ENCODE results near the gene SMYD4.
"Not testable (repeated sequence)": the region's sequence is repeated elsewhere in the genome, so short reads cannot be mapped to it uniquely, and the experiment has no call there.

Gene SMYD4

DNA sequence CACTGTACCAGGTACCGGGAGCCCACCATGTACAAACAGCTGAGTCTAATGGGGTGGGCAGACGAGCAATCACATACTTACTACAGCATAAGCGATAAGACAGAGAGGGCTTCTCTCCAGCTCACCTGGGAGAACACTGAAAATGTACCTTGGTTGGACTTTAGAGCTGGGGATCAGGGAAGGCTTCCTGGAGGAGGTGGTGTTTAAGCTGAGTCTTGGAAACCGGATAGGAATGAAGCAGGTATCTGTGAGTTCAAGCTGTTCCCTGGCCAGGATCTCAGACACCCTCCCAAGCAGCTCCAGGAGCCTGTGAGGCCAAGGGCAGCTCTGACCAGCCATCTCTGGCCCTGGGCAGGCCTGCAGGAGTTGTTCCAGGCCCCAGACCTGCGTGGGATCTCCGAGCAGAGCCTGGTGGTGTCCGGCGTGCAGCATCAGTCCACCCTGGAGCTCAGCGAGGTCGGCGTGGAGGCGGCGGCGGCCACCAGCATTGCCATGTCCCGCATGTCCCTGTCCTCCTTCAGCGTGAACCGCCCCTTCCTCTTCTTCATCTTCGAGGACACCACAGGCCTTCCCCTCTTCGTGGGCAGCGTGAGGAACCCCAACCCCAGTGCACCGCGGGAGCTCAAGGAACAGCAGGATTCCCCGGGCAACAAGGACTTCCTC lies 75.8 kb downstream of the SMYD4 start:
- DNase-seq, result no peak

DNA sequence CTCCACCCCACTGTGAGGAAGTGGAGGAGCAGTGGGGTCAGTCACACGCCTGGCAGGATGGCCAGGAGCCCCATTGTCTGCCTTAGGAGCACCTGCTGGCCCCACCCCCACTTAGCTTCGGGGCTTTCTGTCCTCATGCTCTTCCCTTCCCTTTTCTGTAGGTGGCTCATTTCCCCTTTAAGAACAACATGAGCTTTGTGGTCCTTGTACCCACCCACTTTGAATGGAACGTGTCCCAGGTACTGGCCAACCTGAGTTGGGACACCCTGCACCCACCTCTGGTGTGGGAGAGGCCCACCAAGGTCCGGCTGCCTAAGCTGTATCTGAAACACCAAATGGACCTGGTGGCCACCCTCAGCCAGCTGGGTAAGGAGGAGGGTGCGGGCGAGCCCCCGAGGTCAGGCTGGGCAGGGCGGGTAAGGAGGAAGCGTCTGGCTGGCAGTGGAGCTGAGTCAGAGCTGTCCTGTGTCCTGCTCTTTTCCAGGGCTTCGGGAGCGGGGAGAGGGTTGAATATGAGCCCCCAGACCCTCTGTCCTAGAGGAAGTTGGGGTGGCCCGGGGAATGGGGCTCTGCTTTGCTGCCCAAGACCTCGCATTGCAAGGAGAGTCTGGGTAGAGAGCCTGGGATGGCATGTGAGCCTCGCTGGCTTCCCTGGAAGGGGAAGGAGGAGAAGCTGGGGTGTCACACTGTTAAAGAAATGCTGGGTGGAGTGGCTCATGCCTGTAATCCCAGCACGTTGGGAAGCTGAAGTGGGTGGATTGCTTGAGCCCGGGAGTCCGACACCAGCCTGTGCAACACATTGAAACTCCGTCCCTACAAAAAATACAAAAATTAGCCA lies 77.1 kb downstream of the SMYD4 start:
- no peak for DNase-seq

DNA sequence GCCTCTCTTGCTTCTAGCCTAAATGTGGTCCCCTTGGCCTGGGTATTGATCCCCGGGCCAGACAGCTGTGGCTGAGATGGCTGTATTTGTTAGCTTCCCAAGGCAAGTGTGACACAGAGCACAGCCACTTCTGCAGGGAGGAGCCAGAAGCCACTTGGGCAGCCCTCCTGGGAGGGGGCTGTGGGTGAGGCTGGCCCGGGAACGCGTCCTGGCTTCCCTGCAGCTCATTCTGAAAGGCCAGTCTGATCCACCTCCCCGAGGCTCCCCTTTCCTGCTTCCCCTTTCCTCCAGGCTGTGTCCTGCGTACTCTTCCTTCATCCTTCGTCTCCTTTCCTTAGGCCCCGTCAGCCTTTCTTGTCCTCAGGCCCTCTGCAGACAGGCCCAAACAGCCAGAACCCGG lies 79.1 kb downstream of the SMYD4 start:
- DNase-seq, result no peak

DNA sequence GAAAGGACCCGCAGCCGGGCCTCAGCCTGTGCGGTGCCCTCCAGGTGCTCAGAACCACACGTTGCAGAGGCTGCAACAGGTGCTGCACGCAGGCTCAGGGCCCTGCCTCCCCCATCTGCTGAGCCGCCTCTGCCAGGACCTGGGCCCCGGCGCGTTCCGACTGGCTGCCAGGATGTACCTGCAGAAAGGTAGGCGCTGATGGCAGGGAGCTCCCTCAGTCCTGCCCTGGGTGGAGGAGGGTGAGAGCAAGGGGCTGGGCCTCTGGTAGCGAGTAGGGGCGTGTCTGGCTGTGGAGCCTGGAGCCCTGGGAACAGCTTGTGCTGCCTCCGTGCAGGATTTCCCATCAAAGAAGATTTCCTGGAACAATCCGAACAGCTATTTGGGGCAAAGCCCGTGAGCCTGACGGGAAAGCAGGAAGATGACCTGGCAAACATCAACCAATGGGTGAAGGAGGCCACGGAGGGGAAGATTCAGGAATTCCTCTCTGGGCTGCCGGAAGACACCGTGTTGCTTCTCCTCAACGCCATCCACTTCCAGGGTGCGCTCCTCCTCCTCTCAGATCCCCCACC lies 82.6 kb downstream of the SMYD4 start:
- DNase-seq, result no peak

DNA sequence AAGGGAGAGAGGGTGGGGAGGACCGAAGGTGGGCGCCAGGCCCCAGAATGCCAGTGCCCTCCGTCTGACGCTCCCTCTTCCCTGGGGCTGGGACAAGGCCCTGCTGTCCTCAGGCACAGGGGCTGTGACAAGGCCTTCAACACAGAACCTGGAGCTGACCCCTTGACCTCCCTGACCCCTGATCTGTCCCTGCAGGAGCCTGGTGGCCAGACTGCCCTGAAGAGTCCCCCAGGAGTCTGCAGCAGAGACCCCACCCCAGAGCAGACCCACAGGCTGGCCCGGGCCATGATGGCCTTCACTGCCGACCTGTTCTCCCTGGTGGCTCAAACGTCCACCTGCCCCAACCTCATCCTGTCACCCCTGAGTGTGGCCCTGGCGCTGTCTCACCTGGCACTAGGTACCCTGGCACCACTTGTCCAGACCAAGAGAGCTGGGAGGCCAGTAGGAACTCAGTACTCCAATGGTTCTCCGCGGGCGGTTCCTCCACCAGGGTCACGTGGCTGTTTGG lies 84.1 kb downstream of the SMYD4 start:
- DNase-seq, result no peak

DNA sequence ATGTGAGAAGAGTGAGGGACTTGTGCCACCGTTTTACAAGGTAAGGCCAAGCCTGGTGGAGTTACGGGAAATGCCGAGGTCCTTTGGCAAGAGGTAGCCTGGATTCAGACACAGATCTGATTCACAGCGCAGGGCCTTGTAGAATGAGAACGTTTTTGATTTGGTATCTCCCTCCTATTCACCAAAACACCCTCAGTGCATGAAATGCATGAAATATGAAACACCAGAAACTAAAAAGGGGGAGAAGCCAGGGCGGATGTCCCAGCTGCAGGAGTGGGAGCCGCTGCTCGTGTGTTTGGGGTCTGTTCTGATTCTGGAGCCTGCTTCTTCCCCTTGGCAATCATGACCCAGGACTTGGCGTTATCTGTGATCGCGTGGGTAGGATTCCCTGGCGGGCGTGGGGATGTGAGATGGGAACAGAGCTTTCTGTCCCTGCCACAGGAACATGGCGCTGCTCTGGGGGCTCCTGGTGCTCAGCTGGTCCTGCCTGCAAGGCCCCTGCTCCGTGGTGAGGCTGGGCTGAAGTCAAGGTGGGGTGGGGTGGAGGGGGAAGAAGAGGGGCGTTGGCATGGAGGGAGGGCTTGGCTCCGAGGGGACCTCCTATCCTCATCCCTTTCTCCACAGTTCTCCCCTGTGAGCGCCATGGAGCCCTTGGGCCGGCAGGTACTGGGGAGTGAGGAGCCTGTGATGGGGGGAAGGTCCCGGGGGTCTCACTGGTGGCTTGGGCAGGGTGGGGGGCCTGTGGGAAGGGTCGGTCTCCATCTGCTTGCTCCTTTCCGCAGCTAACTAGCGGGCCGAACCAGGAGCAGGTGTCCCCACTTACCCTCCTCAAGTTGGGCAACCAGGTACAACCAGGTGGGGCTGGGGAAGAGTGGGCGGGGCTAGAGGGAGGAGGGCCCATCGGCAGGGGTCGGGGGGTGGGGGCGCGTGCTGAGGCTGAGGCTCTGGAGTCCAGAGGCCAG lies 84.9 kb downstream of the SMYD4 start:
- DNase-seq, result no peak

DNA sequence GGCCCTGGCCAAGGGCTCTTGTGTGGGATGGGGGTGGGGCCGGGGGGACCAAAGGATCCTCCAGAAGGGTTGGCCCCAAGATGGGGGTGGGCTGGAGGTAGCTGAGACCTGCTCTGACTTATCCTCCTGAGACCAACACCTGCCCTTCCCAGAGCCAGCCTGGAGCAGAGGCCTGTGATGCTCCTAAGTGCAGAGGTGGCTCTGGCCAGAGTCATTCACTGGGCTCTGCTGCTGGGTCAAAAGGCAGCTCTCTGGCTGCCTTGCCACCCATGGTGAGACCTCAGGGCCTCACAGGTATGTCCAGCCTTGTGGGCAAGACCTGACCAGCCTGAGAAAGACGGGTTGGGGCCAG lies 86.6 kb downstream of the SMYD4 start:
- no peak for DNase-seq

DNA sequence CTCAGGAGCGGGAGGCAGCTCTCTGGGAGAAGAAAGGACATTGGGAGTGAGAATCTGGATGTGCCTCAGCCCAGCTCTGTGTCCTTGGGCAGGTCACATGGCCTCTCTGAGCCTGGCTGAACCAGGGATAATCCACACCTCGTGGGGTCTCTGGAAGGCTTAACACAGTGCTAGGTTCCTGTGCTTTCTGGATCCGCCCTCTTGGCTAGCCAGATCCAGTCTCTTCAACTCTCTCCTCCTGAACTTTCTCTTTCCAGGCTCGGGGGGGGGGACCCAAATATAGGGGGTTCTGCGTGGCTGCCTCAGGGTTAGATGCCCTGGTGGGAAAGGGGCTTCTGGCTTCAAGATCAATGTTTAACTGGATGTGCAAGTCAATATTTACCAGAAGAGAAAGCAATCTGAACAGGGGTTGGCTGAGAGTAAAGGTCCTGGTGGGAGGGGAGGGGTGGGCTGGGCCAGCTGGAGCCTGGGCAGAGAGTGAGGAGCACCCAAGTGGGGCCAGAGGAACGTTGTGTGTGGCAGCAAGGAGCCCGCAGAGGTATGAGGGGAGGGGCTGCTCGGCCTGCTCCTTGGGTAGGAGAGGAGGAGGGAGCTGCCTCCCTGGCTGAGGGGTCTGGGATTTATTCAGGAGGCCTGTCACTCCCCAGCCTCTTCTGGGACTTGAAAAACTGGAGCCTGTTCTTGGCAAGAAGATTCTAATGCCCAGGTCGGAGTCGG lies 87.2 kb downstream of the SMYD4 start, which contains the start of gene SERPINF2:
SERPINF2 (plus strand) TSS at position 501 of the 717 bp plus-strand sequence. CDS start 2,125 bp downstream, outside the sequence.
- no peak for DNase-seq

DNA sequence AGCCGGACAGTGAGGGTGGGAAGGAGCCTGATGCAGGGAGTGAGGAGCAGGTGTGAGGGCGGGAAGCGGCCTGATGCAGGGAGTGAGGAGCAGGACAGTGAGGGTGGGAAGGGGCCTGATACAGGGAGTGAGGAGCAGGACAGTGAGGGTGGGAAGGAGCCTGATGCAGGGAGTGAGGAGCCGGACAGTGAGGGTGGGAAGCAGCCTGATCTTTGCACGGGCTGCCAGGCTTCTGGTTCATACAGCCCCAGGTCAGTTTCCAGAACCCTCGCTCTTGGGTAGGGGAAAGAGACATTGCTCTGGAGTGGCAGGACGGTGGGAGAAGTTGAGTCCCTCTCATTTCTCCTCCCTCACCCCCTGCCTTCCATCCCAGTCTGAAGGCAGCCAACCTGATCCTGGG lies 87.8 kb downstream of the SMYD4 start:
- not testable (repeated sequence) for DNase-seq

DNA sequence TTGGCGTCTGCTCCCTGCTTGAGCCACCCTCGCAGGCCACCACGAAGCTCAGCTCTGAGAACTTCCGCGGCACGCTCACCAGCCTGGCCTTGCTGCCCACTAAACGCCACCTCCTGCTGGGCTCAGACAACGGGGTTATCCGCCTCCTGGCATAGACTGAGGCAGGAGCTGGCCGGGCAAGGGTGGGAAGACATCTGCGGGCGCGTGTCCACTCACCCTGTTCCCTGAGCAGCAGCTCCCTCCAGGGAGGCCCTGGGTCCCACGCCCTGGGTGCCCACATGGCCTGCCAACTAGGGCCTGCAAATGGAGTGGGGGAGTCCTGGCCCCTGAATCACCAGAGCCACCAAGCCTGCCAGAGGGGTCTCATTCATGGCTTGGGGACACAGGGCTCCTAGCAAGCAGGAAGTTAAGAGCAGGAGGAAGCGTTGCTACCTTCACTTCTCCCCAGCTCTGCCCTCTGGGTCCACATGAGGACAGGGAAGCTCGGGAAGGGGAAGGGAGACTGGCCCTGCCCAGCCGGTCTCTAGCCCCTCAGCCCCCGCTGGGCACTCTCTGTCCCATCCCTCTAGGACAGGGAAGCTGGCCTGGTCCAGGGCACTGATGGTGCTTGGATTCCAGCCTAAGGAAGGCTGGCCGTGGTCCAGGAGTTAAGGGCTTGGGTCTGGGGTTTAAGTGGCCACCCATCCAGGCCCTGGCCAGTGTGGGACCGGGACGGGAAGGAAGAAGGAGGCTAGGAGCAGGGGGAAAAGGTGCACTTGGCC lies 92.0 kb downstream of the SMYD4 start:
- no peak for DNase-seq

DNA sequence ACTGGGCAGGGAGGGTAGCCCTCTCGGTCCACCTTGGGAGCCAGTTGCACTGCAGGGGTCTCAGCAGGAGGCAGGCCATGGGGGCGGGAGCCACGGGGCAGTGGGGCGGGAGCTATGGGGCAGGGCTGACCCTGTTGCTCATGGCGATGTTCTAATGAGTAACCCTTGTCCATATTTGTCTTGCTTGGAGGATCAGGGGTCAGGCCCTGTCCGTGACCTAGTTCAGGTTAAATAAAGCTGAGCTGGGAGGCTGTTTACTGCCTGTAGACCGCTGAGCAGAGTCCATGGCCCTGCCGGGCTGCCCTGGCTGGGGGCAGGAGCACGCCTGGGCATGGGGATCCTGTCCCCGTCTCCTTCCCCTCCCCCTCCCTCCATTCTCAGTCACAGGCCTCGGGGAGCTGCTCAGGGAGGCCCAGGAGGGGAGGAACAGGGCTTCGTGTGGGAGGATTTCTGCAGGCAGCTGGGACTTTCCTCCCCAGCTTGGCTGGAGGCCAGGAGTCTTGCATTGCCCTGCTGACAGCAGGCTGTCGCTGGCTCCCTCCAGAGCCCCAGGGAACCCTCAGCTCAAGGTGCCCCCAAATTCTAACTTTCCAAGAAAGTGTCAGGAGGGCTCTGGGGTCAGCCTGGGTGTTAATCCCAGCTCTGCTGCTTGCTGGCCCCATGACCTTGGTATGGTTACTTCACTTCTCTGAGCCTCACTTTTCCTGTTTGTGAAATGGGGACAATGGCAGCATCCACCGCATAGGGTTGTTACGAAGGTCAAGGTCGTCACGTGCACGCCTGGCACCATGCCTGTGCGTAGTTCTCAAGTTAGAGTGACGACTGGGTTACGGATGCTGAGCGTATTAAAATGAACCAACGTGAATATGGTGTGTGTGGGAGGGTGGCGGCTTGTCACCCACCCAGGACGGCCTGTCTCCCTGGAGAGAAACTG lies 93.1 kb downstream of the SMYD4 start:
- DNase-seq, result peak; percentile 54

DNA sequence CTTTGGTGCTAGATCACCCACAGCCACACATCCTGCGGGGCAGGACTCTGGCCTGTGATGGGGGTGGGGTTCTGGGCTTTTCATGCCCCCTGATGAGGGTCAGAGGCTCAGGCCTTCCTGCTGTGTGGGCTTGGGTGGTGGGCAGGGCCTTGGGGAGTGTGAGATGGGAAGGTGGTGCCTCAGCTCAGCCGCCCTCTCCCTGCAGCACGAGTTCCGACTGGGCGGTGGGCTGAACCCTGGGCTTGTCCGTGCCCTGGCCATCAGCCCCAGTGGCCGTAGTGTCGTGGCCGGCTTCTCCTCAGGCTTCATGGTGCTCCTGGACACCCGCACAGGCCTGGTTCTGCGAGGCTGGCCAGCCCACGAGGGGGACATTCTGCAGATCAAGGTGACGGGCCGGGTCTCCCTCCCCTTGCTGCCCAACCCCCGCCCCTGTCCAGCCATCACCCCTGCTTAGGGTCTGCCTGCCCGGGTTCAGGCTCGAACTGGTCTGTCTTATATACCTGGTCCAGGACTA lies 93.8 kb downstream of the SMYD4 start:
- no peak for DNase-seq

DNA sequence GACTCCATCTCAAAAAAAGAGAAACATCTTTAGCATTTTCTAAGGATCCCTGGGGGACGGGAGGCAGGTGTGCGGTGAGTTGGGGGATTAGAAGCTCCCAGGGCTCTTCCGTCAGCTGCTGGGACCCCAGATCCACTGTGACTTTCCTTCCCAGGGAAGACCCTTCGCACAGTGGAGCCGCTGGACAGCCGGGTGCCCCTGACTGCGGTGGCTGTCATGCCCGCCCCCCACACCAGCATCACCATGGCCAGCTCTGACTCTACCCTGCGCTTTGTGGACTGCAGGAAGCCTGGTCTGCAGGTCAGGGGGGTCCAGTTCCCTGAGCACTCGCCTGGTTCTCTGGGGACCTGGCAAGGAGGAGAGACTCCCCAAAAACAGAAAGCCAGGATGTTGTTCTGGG lies 94.3 kb downstream of the SMYD4 start:
- DNase-seq, result no peak

DNA sequence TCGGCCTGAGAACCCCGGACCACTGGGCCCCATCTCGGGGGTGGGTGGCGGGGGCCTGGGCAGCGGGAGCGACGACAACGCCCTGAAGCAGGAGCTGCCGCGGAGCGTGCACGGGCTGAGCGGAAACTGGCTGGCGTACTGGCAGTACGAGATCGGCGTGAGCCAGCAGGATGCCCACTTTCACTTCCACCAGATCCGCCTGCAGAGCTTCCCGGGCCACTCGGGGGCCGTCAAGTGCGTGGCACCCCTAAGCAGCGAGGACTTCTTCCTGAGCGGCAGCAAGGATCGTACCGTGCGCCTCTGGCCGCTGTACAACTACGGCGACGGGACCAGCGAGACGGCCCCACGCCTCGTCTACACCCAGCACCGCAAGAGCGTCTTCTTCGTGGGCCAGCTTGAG lies 95.9 kb downstream of the SMYD4 start:
- DNase-seq, result no peak

DNA sequence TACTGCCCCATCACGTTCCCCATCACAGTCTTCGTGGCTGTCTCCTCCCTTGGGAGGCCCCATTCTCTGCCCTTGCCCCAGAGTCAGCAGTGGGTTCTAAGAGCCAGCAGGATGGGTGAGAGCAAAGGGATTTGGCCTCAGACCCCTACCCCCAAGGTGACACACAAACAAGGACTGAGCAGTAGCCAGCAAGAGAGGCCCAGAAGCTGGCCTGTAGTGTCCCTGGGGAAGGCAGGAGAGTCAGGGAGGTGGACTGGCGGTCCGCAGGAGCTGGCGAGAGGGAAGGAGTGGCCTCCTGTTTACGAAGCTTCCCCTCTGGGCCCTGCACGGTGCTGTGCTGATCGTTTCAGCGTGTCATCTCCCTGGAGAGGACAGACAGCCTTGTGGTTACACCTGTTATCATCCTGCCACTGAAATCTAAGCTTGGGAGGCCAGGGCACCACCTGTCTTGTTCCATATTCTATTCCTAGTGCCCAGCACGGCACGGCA lies 96.8 kb downstream of the SMYD4 start:
- DNase-seq, result no peak

DNA sequence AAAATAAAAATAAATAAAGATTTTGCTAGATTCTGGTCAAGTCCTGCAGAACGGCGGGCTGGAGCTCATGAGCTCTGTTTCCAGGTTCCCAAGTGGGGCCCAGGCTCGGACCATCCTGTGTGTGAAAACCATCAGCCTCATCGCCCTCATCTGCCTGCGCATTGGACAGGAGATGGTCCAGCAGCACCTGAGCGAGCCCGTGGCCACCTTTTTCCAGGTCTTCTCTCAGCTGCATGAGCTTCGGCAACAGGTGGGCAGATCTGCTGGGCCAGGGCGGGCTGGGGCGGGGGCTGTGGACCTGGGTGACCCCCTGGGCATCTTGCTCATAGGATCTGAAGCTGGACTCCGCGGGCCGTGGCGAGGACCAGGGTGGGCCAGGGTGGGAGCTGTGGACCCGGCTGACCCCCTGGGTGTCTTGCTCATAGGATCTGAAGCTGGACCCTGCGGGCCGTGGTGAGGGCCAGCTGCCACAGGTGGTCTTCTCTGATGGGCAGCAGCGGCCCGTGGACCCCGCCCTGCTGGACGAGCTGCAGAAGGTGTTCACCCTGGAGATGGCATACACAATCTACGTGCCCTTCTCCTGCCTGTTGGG lies 97.4 kb downstream of the SMYD4 start:
- no peak for DNase-seq

DNA sequence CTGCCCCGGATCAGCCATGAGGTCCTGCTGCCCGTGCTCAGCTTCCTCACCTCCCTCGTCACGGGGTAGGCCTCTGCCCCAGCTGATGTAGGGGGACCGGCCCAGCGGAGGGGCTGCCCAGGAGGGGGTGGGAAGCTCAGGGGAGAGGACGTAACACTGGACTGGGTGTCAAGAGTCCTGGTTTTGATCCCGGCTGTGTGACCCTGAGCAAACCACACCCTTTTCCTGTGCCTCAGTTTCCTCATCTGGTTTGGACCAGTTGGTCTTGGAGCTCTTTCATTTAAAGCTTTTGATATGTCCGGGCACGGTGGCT lies 98.6 kb downstream of the SMYD4 start:
- no peak for DNase-seq

DNA sequence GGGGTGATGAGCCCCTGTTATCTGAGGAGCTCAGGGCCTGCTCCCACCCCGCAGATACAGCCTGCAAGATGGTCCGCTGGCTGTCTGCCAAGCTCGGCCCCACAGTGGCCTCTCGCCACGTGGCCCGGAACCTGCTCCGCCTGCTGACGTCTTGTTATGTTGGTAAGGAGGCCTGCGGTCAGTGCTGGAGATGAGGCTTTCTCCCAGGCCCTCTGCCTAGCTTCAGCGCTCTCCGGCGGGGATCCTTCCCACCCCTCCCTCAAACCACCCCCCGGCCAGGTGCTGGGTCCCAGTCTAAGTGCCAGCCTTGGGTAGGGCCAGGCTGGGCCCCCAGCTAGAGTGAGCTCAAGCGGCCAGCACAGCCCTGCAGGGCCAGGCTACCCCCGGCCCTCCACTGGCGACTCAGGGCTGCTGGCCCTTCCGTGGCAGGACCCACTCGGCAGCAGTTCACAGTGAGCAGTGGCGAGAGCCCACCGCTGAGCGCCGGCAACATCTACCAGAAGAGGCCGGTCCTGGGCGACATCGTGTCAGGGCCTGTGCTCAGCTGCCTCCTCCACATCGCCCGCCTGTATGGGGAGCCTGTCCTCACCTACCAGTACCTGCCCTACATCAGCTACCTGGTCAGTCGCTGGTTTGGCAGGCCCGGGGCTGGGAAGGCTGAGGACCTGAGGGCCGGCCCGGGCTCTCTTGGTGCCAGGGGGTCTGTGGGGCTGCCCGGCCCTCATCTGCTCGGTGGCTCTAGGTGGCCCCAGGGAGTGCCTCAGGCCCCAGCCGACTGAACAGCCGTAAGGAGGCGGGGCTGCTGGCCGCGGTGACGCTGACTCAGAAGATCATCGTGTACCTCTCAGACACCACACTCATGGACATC lies 99.1 kb downstream of the SMYD4 start:
- peak; percentile 87 for DNase-seq

DNA sequence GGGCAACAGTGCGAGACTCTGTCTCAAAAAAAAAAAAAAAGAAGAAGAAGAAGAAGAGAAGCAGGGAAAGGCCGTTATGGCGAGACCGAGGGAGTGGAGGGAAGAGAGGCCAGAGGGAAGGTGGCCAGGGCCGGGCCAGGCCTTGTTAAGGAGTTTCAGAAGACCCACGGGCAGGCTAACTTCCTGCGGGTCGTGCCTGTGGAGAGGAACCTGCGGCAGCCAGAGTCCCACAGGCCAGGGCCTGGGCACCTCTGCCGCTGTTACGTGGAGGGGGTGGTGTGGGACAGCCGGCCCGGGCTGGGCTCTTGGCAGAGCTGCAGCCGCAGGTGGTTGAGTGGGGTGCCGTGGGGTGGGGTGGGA lies 99.8 kb downstream of the SMYD4 start:
- DNase-seq, result no peak
